HG02642 (cell line): ENCODE data around the gene GASK1A.

Experiments
- ATAC-seq: cut with Tn5 transposase; IDR thresholded peaks from one replicate; pipeline ENCODE4 v1.9.1; 2021; ENCODE audit warnings: mild to moderate bottlenecking; ENCODE audit not compliant: unreplicated experiment, poor library complexity

The GASK1A gene

DNA sequence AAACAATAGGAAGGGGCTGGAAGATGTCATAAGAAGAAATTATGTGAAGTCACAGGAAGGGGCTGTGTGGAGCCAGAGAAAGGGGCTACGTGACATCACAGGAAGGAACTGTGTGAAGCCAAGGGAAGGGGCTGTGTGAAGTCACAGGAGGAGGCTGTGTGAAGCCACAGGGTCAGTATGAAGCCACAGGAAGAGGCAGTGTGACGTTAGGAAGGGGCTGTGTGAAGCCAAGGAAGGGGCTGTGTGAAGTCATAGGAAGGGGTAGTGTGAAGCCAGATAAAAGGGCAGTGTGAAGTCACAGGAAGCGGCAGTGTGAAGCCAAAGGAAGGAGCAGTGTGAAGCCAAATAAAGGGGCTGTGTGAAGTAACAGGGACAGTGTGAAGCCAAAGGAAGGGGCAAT lies 32.5 kb downstream of the GASK1A start:
- ATAC-seq, result no peak

DNA sequence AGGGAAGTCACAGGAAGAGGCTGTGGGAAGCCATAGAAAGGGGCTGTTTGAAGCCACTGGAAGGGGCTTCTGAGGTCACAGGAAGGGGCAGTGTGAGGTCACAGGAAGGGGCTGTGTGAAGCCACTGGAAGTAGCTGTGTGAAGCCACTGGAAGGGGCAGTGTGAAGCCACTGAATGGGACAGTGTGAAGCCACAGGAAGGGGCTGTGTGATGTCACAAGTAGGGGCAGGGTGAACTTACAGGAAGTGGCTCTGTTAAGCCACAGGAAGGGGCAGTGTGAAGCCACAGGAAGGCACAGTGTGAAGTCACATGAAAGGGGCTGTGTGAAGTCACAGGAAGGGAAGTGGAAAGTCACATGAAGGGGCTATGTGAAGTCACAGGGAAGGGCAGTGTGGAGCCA lies 33.1 kb downstream of the GASK1A start:
- no peak for ATAC-seq

DNA sequence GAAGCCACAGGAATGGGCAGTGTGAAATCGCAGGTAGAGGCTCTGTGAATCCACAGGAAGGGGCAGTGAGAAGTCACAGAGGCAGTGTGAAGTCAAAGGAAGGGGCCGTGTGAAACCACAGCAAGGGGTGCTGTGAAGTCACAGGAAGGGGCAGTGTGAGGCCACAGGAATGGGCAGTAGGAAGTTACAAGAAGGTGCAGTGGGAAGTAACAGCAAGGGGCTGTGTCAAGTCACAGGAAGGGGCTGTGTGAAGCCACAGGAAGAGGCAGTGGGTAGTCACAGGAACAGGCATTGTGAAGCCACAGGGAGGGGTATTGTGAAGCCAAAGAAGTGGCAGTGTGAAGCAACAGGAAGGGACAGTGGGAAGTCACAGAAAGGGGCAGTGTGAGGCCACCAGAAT lies 34.1 kb downstream of the GASK1A start:
- ATAC-seq, result no peak

DNA sequence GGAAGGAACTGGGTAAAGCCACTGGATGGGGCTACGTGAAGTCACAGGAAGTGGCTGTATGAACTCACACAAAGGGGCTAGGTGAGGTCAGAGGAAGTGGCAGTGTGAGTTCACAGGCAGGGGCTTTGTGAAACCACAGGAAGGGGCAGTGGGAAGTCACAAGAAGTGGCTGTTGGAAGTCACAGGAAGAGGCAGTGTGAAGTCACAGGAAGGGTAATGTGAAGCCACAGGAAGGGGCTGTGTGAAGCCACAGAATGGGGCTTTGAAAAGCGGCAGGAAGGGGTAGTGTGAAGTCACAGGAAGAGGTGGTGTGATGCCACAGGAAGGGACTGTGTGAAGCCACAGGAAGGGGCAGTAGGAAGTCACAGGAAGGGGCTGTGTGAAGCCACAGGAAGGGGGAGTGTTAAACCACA lies 34.6 kb downstream of the GASK1A start:
- ATAC-seq, result no peak

- ATAC-seq, result no peak
Observed at GRCh38 chr3:43014241-43014640, 35.1 kb downstream of the GASK1A start.

DNA sequence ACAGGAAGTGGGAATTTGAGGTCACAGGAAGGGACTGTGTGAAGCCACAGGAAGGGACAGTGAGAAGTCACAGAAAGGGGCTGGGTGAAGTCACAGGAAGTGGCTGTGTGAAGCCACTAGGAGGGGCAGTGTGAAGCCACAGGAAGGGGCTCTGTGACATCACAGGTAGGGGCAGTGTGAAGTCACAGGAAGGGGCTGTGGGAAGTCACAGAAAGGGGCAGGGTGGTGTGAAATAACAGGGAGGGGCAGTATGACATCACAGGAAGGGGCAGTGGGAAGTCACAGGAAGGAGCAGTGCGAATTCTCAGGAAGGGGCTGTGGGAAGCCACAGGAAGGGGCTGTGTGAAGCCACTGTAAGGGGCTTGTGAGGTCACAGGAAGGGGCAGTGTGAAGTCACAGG lies 35.8 kb downstream of the GASK1A start:
- ATAC-seq, result no peak

GRCh38 chr3:43015572-43015971 lies 36.5 kb downstream of the GASK1A start:
- ATAC-seq, result no peak

DNA sequence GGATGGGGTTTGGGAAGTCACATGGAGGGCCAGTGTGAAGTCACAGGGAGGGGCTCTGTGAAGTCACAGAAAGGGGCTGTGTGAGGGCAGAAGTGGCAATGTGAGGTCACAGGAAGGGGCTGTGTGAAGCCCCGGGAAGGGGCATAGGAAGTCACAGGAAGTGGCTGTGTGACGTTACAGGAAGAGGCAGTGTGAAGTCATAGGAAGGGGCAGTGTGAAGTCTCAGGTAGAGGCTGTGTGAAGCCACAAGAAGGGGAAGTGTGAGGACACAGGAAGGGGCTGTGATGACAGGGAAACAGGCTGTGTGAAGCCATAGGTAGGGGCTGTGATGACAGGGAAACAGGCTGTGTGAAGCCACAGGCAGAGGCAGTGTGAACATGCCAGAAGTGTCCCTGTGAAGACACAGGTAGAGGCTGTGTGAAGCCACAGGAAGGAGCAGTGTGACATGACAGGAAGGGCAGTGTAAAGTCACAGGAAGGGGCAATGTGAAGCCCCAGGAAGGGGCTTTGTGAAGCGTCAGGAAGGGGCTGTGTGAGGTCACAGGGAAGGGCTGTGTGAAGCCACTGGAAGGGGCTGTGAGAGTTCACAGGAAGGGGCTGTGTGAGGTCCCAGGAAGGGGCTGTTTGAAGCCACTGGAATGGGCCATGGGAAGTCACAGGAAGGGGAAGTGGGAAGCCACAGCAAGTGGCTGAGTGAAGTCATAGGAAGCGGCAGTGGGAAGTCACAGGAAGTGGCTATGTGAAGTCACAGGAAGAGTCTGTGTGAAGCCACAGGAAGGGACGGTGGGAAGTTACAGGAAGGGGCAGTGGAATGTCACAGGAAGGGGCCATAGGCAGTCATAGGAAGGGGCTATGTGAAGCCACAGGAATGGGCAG lies 37.1 kb downstream of the GASK1A start:
- ATAC-seq, result no peak

- no peak for ATAC-seq
Observed at GRCh38 chr3:43017004-43017403, 37.9 kb downstream of the GASK1A start.

DNA sequence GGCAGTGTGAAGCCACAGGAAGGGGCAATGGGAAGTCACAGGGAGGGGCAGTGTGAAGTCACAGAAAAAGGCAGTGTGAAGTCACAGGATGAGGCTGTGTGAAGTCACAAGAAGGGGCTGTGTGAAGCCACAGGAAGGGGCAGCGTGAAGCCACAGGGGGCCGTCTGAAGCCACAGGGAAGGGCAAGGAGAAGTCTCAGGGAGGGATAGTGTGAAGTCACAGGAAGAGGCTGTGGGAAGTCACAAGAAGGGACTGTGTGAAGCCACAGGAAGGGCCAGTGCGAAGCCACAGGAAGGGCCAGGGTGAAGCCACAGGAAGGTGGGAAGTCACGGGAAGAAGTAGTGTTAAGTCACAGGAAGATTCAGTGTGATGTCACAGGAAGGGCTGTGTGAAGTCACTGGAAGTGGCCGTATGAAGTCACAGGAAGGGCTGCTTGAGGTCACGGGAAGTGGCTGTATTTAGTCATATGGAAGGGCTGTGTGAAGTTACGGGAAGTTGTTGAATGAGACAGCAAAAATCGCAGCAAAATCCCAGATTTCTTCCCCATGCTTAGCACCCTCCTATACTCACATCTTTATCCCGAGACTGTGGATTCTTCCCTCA lies 38.6 kb downstream of the GASK1A start:
- ATAC-seq, result no peak

- ATAC-seq, result no peak
Observed at GRCh38 chr3:43018246-43018645, 39.1 kb downstream of the GASK1A start.

- no peak for ATAC-seq
Observed at GRCh38 chr3:43019006-43019809, 40.1 kb downstream of the GASK1A start.

GRCh38 chr3:43019826-43020225 lies 40.7 kb downstream of the GASK1A start:
- ATAC-seq, result no peak

DNA sequence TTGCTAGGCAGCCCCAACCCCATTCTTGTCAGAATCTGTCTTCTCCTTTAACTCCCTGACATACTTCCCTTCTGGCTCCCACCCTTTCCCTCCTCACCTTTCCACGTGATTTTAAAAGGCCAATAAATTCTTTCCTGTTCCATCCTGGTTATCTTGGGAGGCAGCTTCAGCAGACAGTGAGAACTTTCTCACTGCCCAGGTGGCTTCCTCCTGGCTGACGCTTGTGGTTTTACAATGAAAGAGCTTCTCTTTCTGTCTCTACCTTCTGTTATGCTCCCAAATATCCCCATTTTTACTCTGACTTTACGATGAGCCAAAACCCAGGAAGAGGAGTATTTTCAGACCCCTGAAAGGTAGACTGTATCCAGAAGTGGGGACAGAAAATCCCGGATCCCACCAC lies 42.1 kb downstream of the GASK1A start:
- ATAC-seq, result no peak

GRCh38 chr3:43022121-43022520 lies 43.0 kb downstream of the GASK1A start:
- no peak for ATAC-seq

DNA sequence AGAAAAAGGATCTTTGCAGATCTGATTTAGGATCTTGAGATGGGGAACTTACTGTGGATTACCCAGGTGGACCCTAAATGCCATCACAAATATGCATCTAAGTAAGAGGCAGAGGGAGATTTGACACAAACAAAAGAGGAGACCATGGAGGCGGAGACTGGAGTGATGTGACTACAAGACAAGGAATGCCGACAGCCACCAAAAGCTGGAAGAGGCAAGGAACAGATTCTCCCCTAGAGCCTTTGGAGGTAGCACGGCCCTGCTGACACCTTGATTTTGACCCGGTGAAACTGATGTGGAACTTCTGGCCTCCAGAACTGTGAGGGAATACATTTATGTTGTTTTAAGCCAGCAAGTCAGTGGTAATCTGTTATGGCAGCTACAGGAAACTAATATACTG lies 44.0 kb downstream of the GASK1A start:
- no peak for ATAC-seq

- no peak for ATAC-seq
Observed at GRCh38 chr3:43023746-43024145, 44.6 kb downstream of the GASK1A start.

- ATAC-seq, result no peak
Observed at GRCh38 chr3:43024181-43024885, 45.2 kb downstream of the GASK1A start.

DNA sequence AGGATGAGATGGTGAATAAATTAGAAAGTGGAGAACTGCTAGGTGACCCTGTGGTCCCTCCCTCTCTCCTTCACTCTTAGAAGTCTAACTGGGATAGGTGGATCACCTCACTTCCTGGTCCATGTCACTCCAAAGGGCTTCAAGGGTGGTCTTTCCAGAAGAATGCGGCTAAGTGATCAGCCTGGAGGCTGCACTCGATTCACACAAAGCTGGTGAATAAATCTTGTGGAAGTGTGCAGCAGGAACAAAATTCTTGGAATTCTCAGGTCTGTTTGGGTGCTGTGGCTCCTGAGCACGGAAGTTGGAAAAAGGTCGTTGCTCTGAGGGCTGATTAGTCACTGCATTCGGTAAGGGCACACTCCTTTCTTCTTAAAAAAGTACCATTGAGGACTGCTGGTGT lies 46.3 kb downstream of the GASK1A start:
- ATAC-seq, result no peak

DNA sequence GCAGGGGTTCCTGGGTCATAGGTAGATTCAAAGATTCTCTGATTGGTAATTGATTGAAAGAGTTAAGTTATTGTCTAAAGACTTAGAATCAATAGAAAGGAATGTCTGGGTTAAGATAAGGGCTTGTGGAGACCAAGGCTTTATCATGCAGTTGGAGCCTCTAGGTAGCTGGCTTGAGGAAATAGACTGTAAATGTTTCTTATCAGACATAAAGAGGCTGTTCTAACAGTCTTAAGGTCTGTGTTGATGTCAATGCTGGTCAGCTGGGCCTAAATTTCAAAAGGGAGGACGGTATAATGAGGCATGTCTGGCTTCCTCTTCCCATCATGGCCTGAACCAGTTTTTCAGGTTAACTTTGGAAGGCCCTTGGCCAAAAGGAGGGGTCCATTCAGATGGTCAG lies 48.9 kb downstream of the GASK1A start:
- ATAC-seq, result no peak
